Vagina (tissue), 2 donors: ENCODE results near the gene PREB.

Experiments
- POLR2A ChIP-seq, 2 donors: fragments of 450-650 bp; IDR thresholded peaks; one replicate each; pipeline ENCODE4 v1.6.1; 2017; ENCODE audit warnings: antibody characterized with exemption in 2 of 2, mild to moderate bottlenecking in 2 of 2, moderate library complexity in 2 of 2
- TF ChIP-seq, protein P1 (sequence below), 3 experiments: fragments of 450-650 bp in 2 of 3; fragments of 200-600 bp in 1 of 3; sonication (generic) in 1 of 3; IDR thresholded peaks; one replicate each; pipeline ENCODE4 v1.5.1; 2017 to 2019; ENCODE audit warnings: antibody characterized with exemption in 3 of 3, mild to moderate bottlenecking in 2 of 3, moderate library complexity in 2 of 3

DNA sequence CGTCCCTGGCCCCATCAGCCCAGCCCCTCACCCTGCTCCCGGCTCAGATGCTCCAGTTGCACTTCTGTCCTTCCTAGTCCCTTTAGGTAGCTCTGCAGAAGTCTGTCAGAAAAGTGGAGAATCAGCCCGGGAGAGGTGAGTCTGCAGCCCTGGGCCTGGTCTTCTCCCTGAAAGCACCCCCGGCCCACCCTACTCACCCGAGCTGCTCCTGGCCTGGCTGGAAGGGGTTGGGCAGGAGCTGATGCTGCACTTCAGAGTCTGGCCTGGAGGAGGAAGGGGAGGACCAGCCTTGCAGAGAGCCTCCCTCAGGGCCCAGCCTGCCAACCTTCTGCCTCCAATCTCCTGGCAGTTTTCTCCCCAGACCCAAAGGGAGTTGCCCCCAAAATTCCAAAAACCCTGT is 32.1 kb downstream of the PREB start:
- TF ChIP-seq, protein P1, sequence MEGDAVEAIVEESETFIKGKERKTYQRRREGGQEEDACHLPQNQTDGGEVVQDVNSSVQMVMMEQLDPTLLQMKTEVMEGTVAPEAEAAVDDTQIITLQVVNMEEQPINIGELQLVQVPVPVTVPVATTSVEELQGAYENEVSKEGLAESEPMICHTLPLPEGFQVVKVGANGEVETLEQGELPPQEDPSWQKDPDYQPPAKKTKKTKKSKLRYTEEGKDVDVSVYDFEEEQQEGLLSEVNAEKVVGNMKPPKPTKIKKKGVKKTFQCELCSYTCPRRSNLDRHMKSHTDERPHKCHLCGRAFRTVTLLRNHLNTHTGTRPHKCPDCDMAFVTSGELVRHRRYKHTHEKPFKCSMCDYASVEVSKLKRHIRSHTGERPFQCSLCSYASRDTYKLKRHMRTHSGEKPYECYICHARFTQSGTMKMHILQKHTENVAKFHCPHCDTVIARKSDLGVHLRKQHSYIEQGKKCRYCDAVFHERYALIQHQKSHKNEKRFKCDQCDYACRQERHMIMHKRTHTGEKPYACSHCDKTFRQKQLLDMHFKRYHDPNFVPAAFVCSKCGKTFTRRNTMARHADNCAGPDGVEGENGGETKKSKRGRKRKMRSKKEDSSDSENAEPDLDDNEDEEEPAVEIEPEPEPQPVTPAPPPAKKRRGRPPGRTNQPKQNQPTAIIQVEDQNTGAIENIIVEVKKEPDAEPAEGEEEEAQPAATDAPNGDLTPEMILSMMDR (IDR thresholded peaks at IDR 0.05) = no peak
- TF ChIP-seq POLR2A (IDR thresholded peaks at IDR 0.05) = no peak
